ENCODE results near the gene AGPAT2.

AGPAT2 gene

GRCh38 chr9:136659861-136660784, 27.1 kb downstream of the AGPAT2 start:
- no peak for DNase-seq

- no peak for DNase-seq
Measured at GRCh38 chr9:136658849-136659535, 28.3 kb downstream of the AGPAT2 start.

- no peak for DNase-seq
Measured at GRCh38 chr9:136657974-136658848, 29.0 kb downstream of the AGPAT2 start.

GRCh38 chr9:136656795-136657611, 30.3 kb downstream of the AGPAT2 start:
- no peak for DNase-seq

- DNase-seq: no peak
Measured at GRCh38 chr9:136656183-136656738, 31.0 kb downstream of the AGPAT2 start.

- no peak for DNase-seq
Measured at GRCh38 chr9:136655536-136656182, 31.6 kb downstream of the AGPAT2 start.

GRCh38 chr9:136654820-136655535, 32.3 kb downstream of the AGPAT2 start:
- DNase-seq: no peak

GRCh38 chr9:136653323-136654079, 33.8 kb downstream of the AGPAT2 start:
- no peak for DNase-seq

GRCh38 chr9:136651860-136652259, 35.4 kb downstream of the AGPAT2 start:
- DNase-seq: no peak

GRCh38 chr9:136650648-136651047, 36.6 kb downstream of the AGPAT2 start:
- DNase-seq: no peak

- no peak for DNase-seq
Measured at GRCh38 chr9:136650021-136650420, 37.2 kb downstream of the AGPAT2 start.

- no peak for DNase-seq
Measured at GRCh38 chr9:136648751-136649150, 38.5 kb downstream of the AGPAT2 start.

GRCh38 chr9:136646827-136647711, 40.2 kb downstream of the AGPAT2 start:
- DNase-seq: no peak

GRCh38 chr9:136645903-136646754, 41.1 kb downstream of the AGPAT2 start:
- DNase-seq: no peak

- no peak for DNase-seq
Measured at GRCh38 chr9:136645352-136645902, 41.8 kb downstream of the AGPAT2 start.

- DNase-seq: no peak
Measured at GRCh38 chr9:136644593-136645351, 42.5 kb downstream of the AGPAT2 start.

GRCh38 chr9:136644343-136644592, 43.0 kb downstream of the AGPAT2 start:
- no peak for DNase-seq

Data from amniotic stem cell (primary cell).